OCI-LY7 (cell line): ENCODE data around the gene FOLR1. TPM values are rescaled to one million over a fixed set of nuclear protein-coding genes. Genes with fewer than 3 reads are reported as not detected.
"Not testable (repeated sequence)": the region's sequence is repeated elsewhere in the genome, so short reads cannot be mapped to it uniquely, and the experiment has no call there.

Source experiments
- BruUV-seq: library from RNA; stranded (reverse); fragments of 400-500 nt; replicated peaks from 2 replicates; lab custom pipeline; 2021; lab: Mats Ljungman, UMichigan
- CTCF ChIA-PET: fragments of 300-600 bp; sonication (Branson Sonifier 250); formaldehyde crosslinking; loops from one replicate; lab custom pipeline; 2022; ENCODE audit warnings: antibody characterized with exemption; ENCODE audit not compliant: unreplicated experiment; lab: Charles Lee
- POLR2A ChIA-PET: fragments of 300-600 bp; sonication (Branson Sonifier 250); formaldehyde crosslinking; loops from one replicate; lab custom pipeline; 2022; ENCODE audit warnings: antibody characterized with exemption; lab: Charles Lee
- DNase-seq: peaks from one replicate; pipeline ENCODE4 v3.0.0-alpha.2; 2015; ENCODE audit warnings: low spot score
- H2AFZ ChIP-seq: fragments of 200-600 bp; sonication (generic), shearing (Covaris generic); 2 replicates; pipeline ENCODE4 v1.6.1; 2014; ENCODE audit warnings: mild to moderate bottlenecking, antibody characterized with exemption, low read length, moderate library complexity
- H3K27ac ChIP-seq: fragments of 200-600 bp; sonication (generic); 2 replicates; pipeline ENCODE4 v1.5.1; 2014; ENCODE audit warnings: mixed run types, low read depth, mild to moderate bottlenecking, moderate library complexity, low read length, inconsistent platforms; ENCODE audit not compliant: poor library complexity, severe bottlenecking
- H3K36me3 ChIP-seq: fragments of 200-600 bp; sonication (generic); 2 replicates; pipeline ENCODE4 v1.6.1; 2014; ENCODE audit warnings: mild to moderate bottlenecking, antibody characterized with exemption, low read length, moderate library complexity, mixed read lengths; ENCODE audit not compliant: insufficient read depth
- H3K4me1 ChIP-seq: fragments of 200-600 bp; sonication (generic); 2 replicates; pipeline ENCODE4 v1.5.1; 2014; ENCODE audit warnings: mild to moderate bottlenecking, low read length; ENCODE audit not compliant: insufficient read depth, poor library complexity, severe bottlenecking
- H3K4me2 ChIP-seq: fragments of 200-600 bp; sonication (generic); 2 replicates; pipeline ENCODE4 v1.6.1; 2014; ENCODE audit warnings: mild to moderate bottlenecking, low read length
- H3K4me3 ChIP-seq: fragments of 200-600 bp; sonication (generic); 2 replicates; pipeline ENCODE4 v1.5.1; 2014; ENCODE audit warnings: mild to moderate bottlenecking, low read depth, low read length; ENCODE audit not compliant: poor library complexity, severe bottlenecking
- H3K79me2 ChIP-seq: fragments of 200-600 bp; sonication (generic); 2 replicates; pipeline ENCODE4 v1.6.1; 2016; ENCODE audit warnings: low read depth, mild to moderate bottlenecking, low read length, moderate library complexity, mixed read lengths; ENCODE audit not compliant: insufficient read depth
- H3K9me2 ChIP-seq: fragments of 200-600 bp; sonication (generic); 2 replicates; pipeline ENCODE4 v1.6.1; 2016; ENCODE audit warnings: mild to moderate bottlenecking, low read length, mixed read lengths; ENCODE audit not compliant: insufficient read depth
- H3K9me3 ChIP-seq: fragments of 200-600 bp; sonication (generic); 2 replicates; pipeline ENCODE4 v1.6.1; 2014; ENCODE audit warnings: mild to moderate bottlenecking, mixed run types, low read length, mixed read lengths
- H4K20me1 ChIP-seq: fragments of 200-600 bp; sonication (generic); 2 replicates; pipeline ENCODE4 v1.6.1; 2014; ENCODE audit warnings: mild to moderate bottlenecking, antibody characterized with exemption, low read length, moderate library complexity, mixed read lengths; ENCODE audit not compliant: insufficient read depth
- CTCF ChIP-seq: fragments of 200-600 bp; sonication (generic); conservative IDR thresholded peaks from 2 replicates; pipeline ENCODE4 v1.5.1; 2014; ENCODE audit warnings: mild to moderate bottlenecking, antibody characterized with exemption, low read length, moderate library complexity, mixed read lengths
- EZH2phosphoT487 ChIP-seq: fragments of 200-600 bp; sonication (generic); IDR thresholded peaks from 2 replicates; pipeline ENCODE4 v1.6.1; 2018; ENCODE audit warnings: low read depth, borderline replicate concordance, mild to moderate bottlenecking, mixed run types, antibody characterized with exemption, low read length, moderate library complexity, mixed read lengths
- intact Hi-C: fragments of 100-400 bp; cut with micrococcal nuclease; formaldehyde crosslinking; loops from one replicate; pipeline ENCODE4 v1.10.0; 2022; ENCODE audit not compliant: unreplicated experiment
- total RNA-seq, 2 experiments: library from RNA; depleted of rRNA in 1 of 2; stranded (reverse); fragments of >200 nt in 1 of 2; shearing (Covaris generic) in 1 of 2; gene quantifications; 2 replicates each; pipeline ENCODE4 v1.2.3, GENCODE V29; 2014 to 2022

FOLR1 gene
- total RNA-seq, 2 experiments from 2014 or later: not detected

DNA sequence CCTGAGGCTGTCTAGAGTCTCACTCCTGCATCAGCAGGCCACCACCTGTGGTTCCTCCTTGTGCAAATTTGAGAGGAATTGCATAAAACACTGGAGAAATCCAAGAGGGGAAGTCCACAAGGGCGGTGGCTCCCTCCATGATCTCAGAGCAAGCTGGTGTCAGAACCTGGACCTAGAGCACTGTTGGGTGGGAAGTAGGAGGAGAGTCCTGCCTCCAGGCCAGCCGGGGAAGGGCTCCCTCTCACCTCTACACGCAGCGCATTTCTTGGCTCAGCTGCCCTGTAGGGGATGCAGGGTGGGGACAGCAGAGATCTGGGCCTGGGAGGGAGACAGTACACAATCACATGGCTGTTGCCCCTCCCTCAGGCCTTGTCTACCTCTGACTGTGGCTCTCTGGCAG, 19.9 kb upstream of the FOLR1 start:
- H3K36me3 ChIP-seq, POLR2A ChIA-PET, H2AFZ ChIP-seq, H3K79me2 ChIP-seq, H3K27ac ChIP-seq, H3K4me2 ChIP-seq, H3K4me3 ChIP-seq, H3K9me3 ChIP-seq, H3K9me2 ChIP-seq, BruUV-seq, H3K4me1 ChIP-seq, H4K20me1 ChIP-seq, DNase-seq, intact Hi-C loops: not testable (repeated sequence)
- CTCF ChIA-PET: interaction anchor here (0.6 kb wide), 1 partner anchor 8 kb away, joined by 3 read pairs; no protein-coding TSS in a partner anchor

GRCh38 chr11:72173291-72173690, 18.6 kb upstream of the FOLR1 start:
- no peaks in the 10 kb centered on the region for H3K4me1 ChIP-seq
- no peak overlapping the region for H3K27ac ChIP-seq
- ChIA-PET CTCF (no interaction called here), POLR2A (no interaction called here)
- intact Hi-C loops: no loop called here
- no TSS peak for BruUV-seq
- no peak overlapping the region for H3K4me3 ChIP-seq
- no peaks in the 10 kb centered on the region for H3K9me2 ChIP-seq
- no peaks in the 10 kb centered on the region for H4K20me1 ChIP-seq
- no peak overlapping the region for H3K4me2 ChIP-seq
- H2AFZ ChIP-seq: no peak overlapping the region
- H3K36me3 ChIP-seq: no peaks in the 10 kb centered on the region
- H3K9me3 ChIP-seq: no peaks in the 10 kb centered on the region
- no peaks in the 10 kb centered on the region for H3K79me2 ChIP-seq
- TF ChIP-seq EZH2phosphoT487: no peak
- no peak for TF ChIP-seq CTCF
- no peak for DNase-seq

- H3K36me3 ChIP-seq: no peaks in the 10 kb centered on the region
- intact Hi-C loops: no loop called here
- BruUV-seq: no TSS peak
Observed at GRCh38 chr11:72174302-72175070, 17.5 kb upstream of the FOLR1 start.

More at GRCh38 chr11:72174302-72175070, 17.5 kb upstream of the FOLR1 start:
- no peak for DNase-seq
- TF ChIP-seq EZH2phosphoT487 (no peak), CTCF (no peak)
- POLR2A ChIA-PET: no interaction called here
- Histone ChIP-seq H3K4me2 (no peak overlapping the region), H3K9me2 (no peaks in the 10 kb centered on the region), H3K4me3 (no peak overlapping the region), H4K20me1 (no peaks in the 10 kb centered on the region), H3K9me3 (no peaks in the 10 kb centered on the region), H3K79me2 (no peaks in the 10 kb centered on the region), H3K4me1 (no peaks in the 10 kb centered on the region), H2AFZ (no peak overlapping the region), H3K27ac (no peak overlapping the region)
- CTCF ChIA-PET: no interaction called here
